ENCODE measurements around the gene FMNL2. TPM values are rescaled to one million over a fixed set of nuclear protein-coding genes. Genes with fewer than 3 reads are reported as not detected.
A peak's percentile ranks its signal among the peaks of the same experiment; 100 is the strongest.

Gene FMNL2
- total RNA-seq, 1 experiment from 2014 or later: 33.6 TPM

GRCh38 chr2:152431370-152432098 is 96.6 kb downstream of the FMNL2 start:
- no peaks in the 10 kb centered on the region for H3K27me3 Mint-ChIP-seq (ENCODE audit: low read depth)
- peaks cover 6% of the 10 kb centered on the region; the same call in 1 of the 2 replicates for H3K79me2 ChIP-seq (ENCODE audit: insufficient read depth, low read length)
- H3K9me3 ChIP-seq (ENCODE audit: control insufficient read depth, low read depth, low read length): no peaks in the 10 kb centered on the region
- H3K27me3 ChIP-seq (ENCODE audit: insufficient read depth, low read length): no peaks in the 10 kb centered on the region
- peaks cover 11% of the 10 kb centered on the region for H3K79me1 ChIP-seq (ENCODE audit: insufficient read depth, low read depth, low read length, poor library complexity, severe bottlenecking)
- no peak overlapping the region for H4K8ac ChIP-seq (replicated peaks; ENCODE audit: insufficient read length, low read depth, low read length)
- H3K4me1 Mint-ChIP-seq: peaks cover 64 to 74% of the 10 kb centered on the region in 2 experiments
- no peak overlapping the region for H2BK20ac ChIP-seq (ENCODE audit: low read depth, low read length, poor library complexity, severe bottlenecking)
- no peak overlapping the region for H3K14ac ChIP-seq (ENCODE audit: insufficient read depth, low read length)
- no peak overlapping the region for H2BK12ac ChIP-seq (ENCODE audit: insufficient read length, low read depth, low read length)
- H2BK5ac ChIP-seq (ENCODE audit: insufficient read length, low read length): no peak overlapping the region
- no peak overlapping the region for H2BK15ac ChIP-seq (ENCODE audit: low read depth, low read length)
- no peaks in the 10 kb centered on the region for H3K23me2 ChIP-seq (ENCODE audit: insufficient read length, low read depth, low read length, poor library complexity, severe bottlenecking)
- no peak overlapping the region for H2AFZ ChIP-seq (ENCODE audit: low read length)
- H3K9me3 Mint-ChIP-seq: no peaks in the 10 kb centered on the region
- H4K5ac ChIP-seq (ENCODE audit: insufficient read length, low read depth, low read length): no peak overlapping the region
- no peak overlapping the region for H3K27ac ChIP-seq (ENCODE audit: insufficient read length, low read depth, low read length)
- H4K20me1 ChIP-seq (ENCODE audit: control insufficient read depth, insufficient read depth, insufficient read length): no peaks in the 10 kb centered on the region
- no peak overlapping the region for H3K56ac ChIP-seq (ENCODE audit: insufficient read length, low read depth, low read length)
- H3K4me3 Mint-ChIP-seq: no peak overlapping the region
- no CpG with 5 or more reads among the region's 4 CpGs for WGBS (ENCODE audit: extremely low coverage, insufficient read length, low lambda C conversion rate)
- no peak overlapping the region for H3K18ac ChIP-seq (ENCODE audit: insufficient read length, low read depth, low read length)
- H3K27ac Mint-ChIP-seq: peak overlapping the region in 1 of 3 experiments; percentile 37; a peak in 1 of 7 replicates
- no peak overlapping the region for H3K4ac ChIP-seq (ENCODE audit: low read depth, low read length)
- no peak overlapping the region for H2BK120ac ChIP-seq (ENCODE audit: low read depth, low read length, poor library complexity, severe bottlenecking)
- no peak for TF ChIP-seq CTCF (conservative IDR thresholded peaks at IDR 0.05)
- no peak overlapping the region for H3K4me2 ChIP-seq (ENCODE audit: insufficient read depth, insufficient read length, low read length)
- DNase-seq: no peak
- no peak overlapping the region for H3K9ac ChIP-seq (ENCODE audit: extremely low read depth, insufficient read length, low read length)
- H3T11ph ChIP-seq (ENCODE audit: low read length): no peak overlapping the region
- no peak overlapping the region for H3K23ac ChIP-seq (ENCODE audit: insufficient read length, low read depth, low read length)
- H4K91ac ChIP-seq (ENCODE audit: insufficient read length, low read depth, low read length): no peak overlapping the region
- H2AK5ac ChIP-seq (ENCODE audit: insufficient read length, low read length): no peak overlapping the region
- H3K4me1 ChIP-seq (ENCODE audit: insufficient read depth, low read length): peaks cover 15% of the 10 kb centered on the region
- no peaks in the 10 kb centered on the region for H3K36me3 Mint-ChIP-seq (ENCODE audit: insufficient read depth in 1 of 3, low read depth in 3 of 3)

Measured in H9 (cell line).